ENCODE results near the gene ZNF710.

Gene ZNF710

GRCh38 chr15:90009301-90010022 is 8.3 kb downstream of the ZNF710 start:
- DNase-seq (ENCODE audit: low read depth) = no peak
- no peak overlapping the region for H3K4me3 ChIP-seq (ENCODE audit: low read length)
- TF ChIP-seq, protein P1, sequence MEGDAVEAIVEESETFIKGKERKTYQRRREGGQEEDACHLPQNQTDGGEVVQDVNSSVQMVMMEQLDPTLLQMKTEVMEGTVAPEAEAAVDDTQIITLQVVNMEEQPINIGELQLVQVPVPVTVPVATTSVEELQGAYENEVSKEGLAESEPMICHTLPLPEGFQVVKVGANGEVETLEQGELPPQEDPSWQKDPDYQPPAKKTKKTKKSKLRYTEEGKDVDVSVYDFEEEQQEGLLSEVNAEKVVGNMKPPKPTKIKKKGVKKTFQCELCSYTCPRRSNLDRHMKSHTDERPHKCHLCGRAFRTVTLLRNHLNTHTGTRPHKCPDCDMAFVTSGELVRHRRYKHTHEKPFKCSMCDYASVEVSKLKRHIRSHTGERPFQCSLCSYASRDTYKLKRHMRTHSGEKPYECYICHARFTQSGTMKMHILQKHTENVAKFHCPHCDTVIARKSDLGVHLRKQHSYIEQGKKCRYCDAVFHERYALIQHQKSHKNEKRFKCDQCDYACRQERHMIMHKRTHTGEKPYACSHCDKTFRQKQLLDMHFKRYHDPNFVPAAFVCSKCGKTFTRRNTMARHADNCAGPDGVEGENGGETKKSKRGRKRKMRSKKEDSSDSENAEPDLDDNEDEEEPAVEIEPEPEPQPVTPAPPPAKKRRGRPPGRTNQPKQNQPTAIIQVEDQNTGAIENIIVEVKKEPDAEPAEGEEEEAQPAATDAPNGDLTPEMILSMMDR (conservative IDR thresholded peaks at IDR 0.05; ENCODE audit: low read length) = no peak

DNA sequence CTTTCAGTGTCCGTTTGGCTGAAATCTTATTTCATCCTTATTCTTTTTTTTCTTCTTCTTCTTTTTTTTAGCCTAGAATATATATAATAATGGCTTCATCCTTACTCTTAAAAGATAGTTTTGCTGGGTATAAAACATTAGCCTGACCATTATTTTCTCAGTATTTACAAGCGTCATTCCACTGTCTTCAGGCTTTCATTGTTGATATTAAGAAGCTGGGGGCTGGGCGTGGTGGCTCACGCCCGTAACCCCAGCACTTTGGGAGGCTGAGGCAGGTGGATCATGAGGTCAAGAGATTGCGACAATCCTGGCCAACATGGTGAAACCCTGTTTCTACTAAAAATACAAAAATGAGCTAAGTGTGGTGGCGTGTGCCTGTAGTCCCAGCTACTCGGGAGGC is 10.6 kb downstream of the ZNF710 start:
- TF ChIP-seq, protein P1 (conservative IDR thresholded peaks at IDR 0.05; ENCODE audit: low read length) = no peak
- no peak for DNase-seq (ENCODE audit: low read depth)
- H3K4me3 ChIP-seq (ENCODE audit: low read length) = no peak overlapping the region

DNA sequence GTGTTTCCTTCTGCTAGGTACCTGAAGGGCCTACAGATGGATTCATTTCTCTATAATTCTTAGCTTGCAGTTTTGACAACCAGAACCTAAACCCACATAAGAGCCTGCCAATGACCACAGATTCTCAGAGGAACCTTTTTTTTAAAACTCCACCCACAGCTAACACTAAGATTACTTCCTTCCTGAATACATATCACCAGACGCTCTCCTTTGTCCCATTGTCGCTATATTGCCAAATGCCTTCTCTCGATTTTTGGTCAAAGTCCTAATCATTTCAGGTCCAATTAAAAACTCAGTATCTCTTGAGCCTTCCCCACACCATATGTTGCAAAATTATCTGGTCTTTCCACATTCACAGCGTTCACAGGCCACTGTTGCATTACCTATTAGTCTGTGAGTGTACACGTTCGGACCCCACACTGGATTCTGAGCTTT is 12.4 kb downstream of the ZNF710 start:
- no peak for DNase-seq (ENCODE audit: low read depth)
- H3K4me3 ChIP-seq (ENCODE audit: low read length) = no peak overlapping the region
- TF ChIP-seq, protein P1 (conservative IDR thresholded peaks at IDR 0.05; ENCODE audit: low read length) = no peak

- DNase-seq (ENCODE audit: low read depth) = no peak
- no peak overlapping the region for H3K4me3 ChIP-seq (ENCODE audit: low read length)
- TF ChIP-seq, protein P1 (conservative IDR thresholded peaks at IDR 0.05; ENCODE audit: low read length) = no peak
Measured at GRCh38 chr15:90015294-90015693, 14.2 kb downstream of the ZNF710 start.

- TF ChIP-seq, protein P1 (conservative IDR thresholded peaks at IDR 0.05; ENCODE audit: low read length) = no peak
- DNase-seq (ENCODE audit: low read depth) = no peak
- no peak overlapping the region for H3K4me3 ChIP-seq (ENCODE audit: low read length)
Measured at GRCh38 chr15:90015749-90016148, 14.6 kb downstream of the ZNF710 start.

GRCh38 chr15:90016721-90017120 is 15.6 kb downstream of the ZNF710 start:
- TF ChIP-seq, protein P1 (conservative IDR thresholded peaks at IDR 0.05; ENCODE audit: low read length) = no peak
- H3K4me3 ChIP-seq (ENCODE audit: low read length) = no peak overlapping the region
- no peak for DNase-seq (ENCODE audit: low read depth)

DNA sequence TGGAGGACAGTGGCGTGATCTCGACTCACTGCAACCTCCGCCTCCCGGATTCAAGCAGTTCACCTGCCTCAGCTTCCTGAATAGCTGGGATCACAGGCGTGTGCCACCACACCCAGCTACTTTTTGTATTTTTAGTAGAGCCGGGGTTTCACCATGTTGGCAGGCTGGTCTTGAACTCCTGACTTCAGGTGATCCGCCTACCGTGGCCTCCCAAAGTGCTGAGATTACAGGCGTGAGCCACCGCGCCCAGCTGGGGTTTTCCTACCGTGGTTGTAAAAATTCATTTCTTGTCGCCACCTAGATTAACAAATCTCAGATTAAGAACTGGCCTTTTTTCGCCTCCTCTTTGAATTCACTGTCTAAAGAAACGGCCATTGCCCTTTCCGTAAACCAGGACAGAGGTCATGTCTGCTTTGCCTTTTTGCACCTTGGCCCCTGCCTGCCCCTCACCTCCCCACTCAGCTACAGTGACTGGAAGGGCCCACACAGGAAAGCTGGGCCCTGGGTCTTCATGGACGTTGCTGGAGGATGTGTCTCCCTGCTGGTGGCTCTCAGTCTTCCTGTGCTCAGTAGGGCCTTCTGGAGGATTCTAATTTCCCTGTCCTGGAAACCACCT is 17.2 kb downstream of the ZNF710 start:
- DNase-seq (ENCODE audit: low read depth) = no peak
- no peak overlapping the region for H3K4me3 ChIP-seq (ENCODE audit: low read length)
- TF ChIP-seq, protein P1 (conservative IDR thresholded peaks at IDR 0.05; ENCODE audit: low read length) = no peak
